ENCODE data around the gene SLC27A1.
A peak's percentile ranks its signal among the peaks of the same experiment; 100 is the strongest.
"Not testable (repeated sequence)": the region's sequence is repeated elsewhere in the genome, so short reads cannot be mapped to it uniquely, and the experiment has no call there.

Gene SLC27A1

GRCh38 chr19:17486545-17487240 is 16.4 kb downstream of the SLC27A1 start:
- DNase-seq (ENCODE audit: low spot score) (no peak), FAIRE-seq (no peak)

DNA sequence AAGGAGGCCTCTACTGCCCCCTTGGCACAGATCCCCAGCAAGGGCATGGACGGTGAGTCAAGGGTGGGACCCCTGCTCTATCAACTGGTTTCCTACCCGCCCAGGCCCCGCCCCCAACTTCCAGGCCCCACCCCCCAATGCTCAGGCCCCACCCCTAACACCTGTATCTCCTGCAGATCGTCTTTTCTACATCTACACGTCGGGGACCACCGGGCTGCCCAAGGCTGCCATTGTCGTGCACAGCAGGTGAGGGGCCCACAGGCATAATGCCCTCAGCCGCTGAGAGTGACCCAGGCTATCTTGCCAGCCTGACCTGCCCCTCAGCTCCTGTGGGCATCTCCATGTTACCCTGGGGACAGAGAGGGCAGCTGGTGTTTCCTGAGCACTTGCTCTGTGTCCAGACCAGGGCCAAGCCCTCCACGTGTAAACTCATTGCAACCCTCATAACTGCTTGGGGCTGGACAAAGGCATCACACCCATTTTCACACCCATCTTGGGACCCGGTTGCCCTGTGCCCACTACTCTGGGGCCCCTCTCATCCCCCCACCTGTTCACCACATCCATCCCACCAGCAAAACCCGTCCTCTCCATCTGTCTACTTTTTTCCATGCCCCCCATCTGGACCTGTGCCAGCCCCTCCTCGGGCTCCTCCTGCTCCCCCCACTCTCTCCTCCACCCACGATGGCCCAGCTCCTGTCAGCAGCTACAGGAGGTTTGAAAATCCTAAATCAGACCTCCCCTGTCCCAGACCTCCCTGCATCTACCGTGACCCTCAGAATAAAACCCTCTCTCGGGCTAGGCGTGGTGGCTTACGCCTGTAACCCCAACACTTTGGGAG is 17.2 kb downstream of the SLC27A1 start:
- no peak for DNase-seq (ENCODE audit: low spot score)
- no peak for FAIRE-seq

GRCh38 chr19:17488593-17489391 is 18.5 kb downstream of the SLC27A1 start:
- DNase-seq (ENCODE audit: low spot score) (no peak), FAIRE-seq (no peak)

DNA sequence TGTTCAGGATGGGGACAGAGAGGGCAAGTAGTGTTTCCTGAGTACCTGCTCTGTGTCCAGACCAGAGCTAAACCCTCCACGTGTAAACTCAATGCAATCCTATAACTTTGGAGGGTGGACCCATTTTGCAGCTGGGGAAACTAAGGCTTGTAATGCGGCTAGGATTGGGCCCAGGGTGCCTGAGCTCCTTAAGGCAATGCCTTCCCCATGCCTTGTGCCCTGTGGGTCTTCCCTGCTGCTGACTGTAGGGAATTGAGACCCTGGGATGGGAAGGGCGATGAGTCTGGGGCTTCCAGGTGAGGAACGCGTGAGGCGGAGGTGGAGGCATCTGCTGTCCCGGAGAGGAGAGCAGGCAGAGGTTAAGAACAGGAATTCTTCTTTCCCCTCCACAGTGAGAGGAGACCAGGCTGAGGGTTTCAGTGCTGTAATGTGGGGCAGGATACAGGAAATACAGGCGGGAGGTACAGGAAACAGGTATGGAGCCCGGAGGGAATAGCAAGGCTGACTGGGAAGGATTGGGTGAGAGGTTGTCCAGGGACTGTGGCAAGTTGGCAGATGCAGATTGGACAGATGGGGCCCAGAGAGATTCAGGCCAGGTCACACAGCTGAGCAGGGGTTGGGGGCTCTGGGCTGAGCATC is 19.2 kb downstream of the SLC27A1 start:
- DNase-seq (ENCODE audit: low spot score) (no peak), FAIRE-seq (no peak)

- FAIRE-seq (no peak), DNase-seq (ENCODE audit: low spot score) (no peak)
Observed at GRCh38 chr19:17490411-17490810, 20.1 kb downstream of the SLC27A1 start.

- no peak for FAIRE-seq
Observed at GRCh38 chr19:17491287-17491686, 21.0 kb downstream of the SLC27A1 start.

GRCh38 chr19:17495639-17496296 is 25.4 kb downstream of the SLC27A1 start:
- FAIRE-seq (no peak), DNase-seq (ENCODE audit: low spot score) (no peak)

More at GRCh38 chr19:17491287-17491686, 21.0 kb downstream of the SLC27A1 start:
- no peak for DNase-seq (ENCODE audit: low spot score)

- no peak for FAIRE-seq
- DNase-seq (ENCODE audit: low spot score), result peak; percentile 67
Observed at GRCh38 chr19:17496337-17496997, 26.1 kb downstream of the SLC27A1 start.

- DNase-seq (ENCODE audit: low spot score) (no peak), FAIRE-seq (no peak)
Observed at GRCh38 chr19:17497149-17497798, 26.9 kb downstream of the SLC27A1 start.

DNA sequence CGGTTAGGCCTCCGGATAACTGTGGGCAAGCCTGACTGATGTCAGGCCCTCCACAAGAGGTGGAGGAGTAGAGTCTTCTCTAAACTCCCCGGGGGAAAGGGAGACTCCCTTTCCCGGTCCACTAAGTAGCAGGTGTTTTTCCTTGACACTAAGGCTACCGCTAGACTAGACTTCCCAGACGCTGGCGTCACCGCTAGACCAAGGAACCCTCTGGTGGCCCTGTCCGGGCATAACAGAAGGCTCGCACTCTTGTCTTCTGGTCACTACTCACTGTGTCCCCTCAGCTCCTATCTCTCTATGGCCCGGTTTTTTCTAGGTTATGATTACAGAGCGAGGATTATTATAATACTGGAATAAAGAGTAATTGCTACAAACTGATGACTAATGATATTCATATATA is 28.7 kb downstream of the SLC27A1 start:
- not testable (repeated sequence) for DNase-seq (ENCODE audit: low spot score); FAIRE-seq

DNA sequence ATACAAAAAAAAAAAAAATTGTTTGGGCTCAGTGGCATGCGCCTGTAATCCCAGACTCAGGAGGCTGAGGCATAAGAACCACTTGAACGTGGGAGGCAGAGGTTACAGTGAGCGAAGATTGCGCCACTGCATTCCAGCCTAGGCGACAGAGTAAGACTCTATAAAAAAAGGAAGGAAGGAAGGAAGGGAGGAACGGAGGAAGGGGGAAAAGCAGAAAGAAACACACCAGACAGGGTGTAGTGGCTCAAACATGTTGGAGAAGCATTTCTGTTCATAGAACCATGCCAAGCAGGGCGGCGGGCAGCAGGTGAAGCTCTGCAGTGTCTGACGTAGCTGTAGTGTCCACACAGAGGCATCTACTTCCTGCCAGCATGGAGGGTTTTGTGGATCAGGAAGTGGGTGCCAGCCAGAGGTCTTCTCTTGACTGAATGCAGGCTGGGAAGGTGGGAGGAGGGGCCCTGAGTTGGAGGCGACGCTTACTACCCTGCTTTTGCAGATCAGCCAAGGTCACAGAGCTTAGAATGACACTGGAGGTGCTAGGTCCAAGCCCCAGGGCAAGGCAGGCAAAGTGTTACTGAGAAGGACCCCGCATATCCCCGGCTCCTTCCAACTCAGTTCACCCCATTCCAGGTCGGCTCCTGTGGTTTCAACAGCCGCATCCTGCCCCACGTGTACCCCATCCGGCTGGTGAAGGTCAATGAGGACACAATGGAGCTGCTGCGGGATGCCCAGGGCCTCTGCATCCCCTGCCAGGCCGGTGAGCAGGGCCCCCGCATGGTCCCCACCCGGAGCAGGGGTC is 29.5 kb downstream of the SLC27A1 start:
- DNase-seq (ENCODE audit: low spot score) (no peak), FAIRE-seq (no peak)

DNA sequence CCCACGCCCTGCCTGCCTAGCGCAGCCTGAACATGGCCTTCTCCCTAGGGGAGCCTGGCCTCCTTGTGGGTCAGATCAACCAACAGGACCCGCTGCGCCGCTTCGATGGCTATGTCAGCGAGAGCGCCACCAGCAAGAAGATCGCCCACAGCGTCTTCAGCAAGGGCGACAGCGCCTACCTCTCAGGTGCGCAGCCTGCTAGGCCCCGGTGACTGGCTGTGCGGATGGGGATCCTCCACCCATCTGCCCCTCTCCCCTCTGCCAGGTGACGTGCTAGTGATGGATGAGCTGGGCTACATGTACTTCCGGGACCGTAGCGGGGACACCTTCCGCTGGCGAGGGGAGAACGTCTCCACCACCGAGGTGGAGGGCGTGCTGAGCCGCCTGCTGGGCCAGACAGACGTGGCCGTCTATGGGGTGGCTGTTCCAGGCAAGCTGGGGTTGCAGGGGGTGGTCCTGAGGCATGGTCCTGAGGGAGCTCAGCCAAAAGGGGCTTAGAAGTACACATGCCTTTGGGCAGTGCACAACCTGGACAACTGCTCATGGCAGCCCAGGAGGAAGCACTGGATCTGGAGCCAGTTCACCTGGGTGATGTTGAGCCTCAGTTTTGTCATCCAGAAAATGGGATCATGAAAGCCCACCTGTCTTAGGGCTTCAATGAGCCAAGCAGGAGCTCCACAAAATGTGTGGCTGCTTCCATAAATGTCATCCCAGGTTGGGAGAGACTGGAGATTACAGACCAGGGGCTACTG is 30.3 kb downstream of the SLC27A1 start:
- FAIRE-seq, result no peak
- no peak for DNase-seq (ENCODE audit: low spot score)

- DNase-seq (ENCODE audit: low spot score), result no peak
Observed at GRCh38 chr19:17503240-17503639, 32.9 kb downstream of the SLC27A1 start.

GRCh38 chr19:17504030-17504429 is 33.7 kb downstream of the SLC27A1 start:
- FAIRE-seq (no peak), DNase-seq (ENCODE audit: low spot score) (no peak)

More at GRCh38 chr19:17503240-17503639, 32.9 kb downstream of the SLC27A1 start:
- FAIRE-seq, result no peak

DNA sequence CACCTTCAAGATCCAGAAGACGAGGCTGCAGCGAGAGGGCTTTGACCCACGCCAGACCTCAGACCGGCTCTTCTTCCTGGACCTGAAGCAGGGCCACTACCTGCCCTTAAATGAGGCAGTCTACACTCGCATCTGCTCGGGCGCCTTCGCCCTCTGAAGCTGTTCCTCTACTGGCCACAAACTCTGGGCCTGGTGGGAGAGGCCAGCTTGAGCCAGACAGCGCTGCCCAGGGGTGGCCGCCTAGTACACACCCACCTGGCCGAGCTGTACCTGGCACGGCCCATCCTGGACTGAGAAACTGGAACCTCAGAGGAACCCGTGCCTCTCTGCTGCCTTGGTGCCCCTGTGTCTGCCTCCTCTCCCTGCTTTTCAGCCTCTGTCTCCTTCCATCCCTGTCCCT is 34.1 kb downstream of the SLC27A1 start:
- FAIRE-seq, result no peak

GRCh38 chr19:17505223-17505622 is 34.9 kb downstream of the SLC27A1 start:
- no peak for FAIRE-seq

More for the DNA sequence above, 34.1 kb downstream of the SLC27A1 start:
- no peak for DNase-seq (ENCODE audit: low spot score)

DNA sequence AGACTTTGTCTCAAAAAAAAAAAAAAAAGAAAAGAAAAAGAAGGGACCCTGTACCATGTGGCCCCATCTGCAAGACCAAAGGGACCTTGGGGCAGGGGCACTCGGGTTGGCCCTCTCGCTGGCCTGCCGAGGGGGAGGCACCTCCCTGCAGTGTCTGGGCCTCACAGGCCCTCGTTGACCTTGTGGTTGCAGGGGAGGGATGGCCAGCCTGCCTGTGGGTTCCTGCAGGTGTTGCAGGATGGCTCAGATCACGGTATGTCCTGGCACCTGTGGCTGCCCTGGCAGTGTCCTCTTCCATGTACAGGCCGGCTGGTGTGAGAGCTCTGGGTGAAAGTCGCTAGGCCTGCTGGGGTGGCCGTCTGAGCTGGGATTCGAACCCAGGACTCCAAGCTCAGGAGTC is 36.4 kb downstream of the SLC27A1 start:
- FAIRE-seq, result no peak
- DNase-seq (ENCODE audit: low spot score), result no peak

More at GRCh38 chr19:17505223-17505622, 34.9 kb downstream of the SLC27A1 start:
- no peak for DNase-seq (ENCODE audit: low spot score)

DNA sequence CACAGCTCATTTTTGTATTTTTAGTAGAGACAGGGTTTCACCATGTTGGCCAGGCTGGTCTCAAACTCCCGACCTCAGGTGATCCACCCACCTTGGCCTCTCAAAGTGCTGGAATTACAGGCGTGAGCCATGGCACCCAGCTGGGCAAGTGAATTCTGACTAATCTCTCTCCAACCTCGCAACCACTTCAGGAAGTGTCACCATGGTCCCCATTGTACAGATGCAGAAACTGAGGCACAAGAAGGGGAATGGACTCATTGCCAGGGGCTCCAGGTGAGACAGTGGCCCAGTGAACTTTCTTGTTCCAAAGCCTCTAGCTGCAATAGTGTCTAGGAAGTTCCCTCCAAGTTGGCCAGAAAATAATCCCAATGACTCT is 38.2 kb downstream of the SLC27A1 start:
- not testable (repeated sequence) for DNase-seq (ENCODE audit: low spot score); FAIRE-seq
